Peyer's patch (tissue), 4 donors: ENCODE results near the gene C1orf198.

Experiments used
- CTCF ChIP-seq, 6 experiments: fragments of 450-650 bp in 4 of 6; fragments of 200-600 bp in 2 of 6; sonication (generic) in 1 of 6; IDR thresholded peaks; one replicate each; pipeline ENCODE4 v1.5.1; 2017 to 2019; ENCODE audit warnings: antibody characterized with exemption in 6 of 6, mild to moderate bottlenecking in 3 of 6, moderate library complexity in 1 of 6
- POLR2A ChIP-seq, 2 donors: fragments of 450-650 bp; IDR thresholded peaks; one replicate each; pipeline ENCODE4 v1.5.1; 2017; ENCODE audit warnings: antibody characterized with exemption in 2 of 2, mild to moderate bottlenecking in 2 of 2, moderate library complexity in 2 of 2

- TF ChIP-seq CTCF (IDR thresholded peaks at IDR 0.05), result no peak
- TF ChIP-seq POLR2A (IDR thresholded peaks at IDR 0.05), result no peak
Measured at GRCh38 chr1:230827801-230828200, 40.5 kb downstream of the C1orf198 start.
